ENCODE measurements around the gene SLC25A52. TPM values are rescaled to one million over a fixed set of nuclear protein-coding genes. Genes with fewer than 3 reads are reported as not detected.
"Not testable (repeated sequence)": the region's sequence is repeated elsewhere in the genome, so short reads cannot be mapped to it uniquely, and the experiment has no call there.

The SLC25A52 gene, protein sequence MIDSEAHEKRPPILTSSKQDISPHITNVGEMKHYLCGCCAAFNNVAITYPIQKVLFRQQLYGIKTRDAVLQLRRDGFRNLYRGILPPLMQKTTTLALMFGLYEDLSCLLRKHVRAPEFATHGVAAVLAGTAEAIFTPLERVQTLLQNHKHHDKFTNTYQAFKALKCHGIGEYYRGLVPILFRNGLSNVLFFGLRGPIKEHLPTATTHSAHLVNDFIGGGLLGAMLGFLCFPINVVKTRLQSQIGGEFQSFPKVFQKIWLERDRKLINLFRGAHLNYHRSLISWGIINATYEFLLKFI
- 0.79 TPM for polyA plus RNA-seq (2013, experiment 1 of 2; ENCODE audit: insufficient read length)
- 1.1 TPM for polyA plus RNA-seq (2013, experiment 2 of 2; ENCODE audit: insufficient read length)

- DNase-seq: no peak
These were observed at the start of gene SLC25A52 for GRCh38 chr18:31760695-31761094. Gene SLC25A52 (minus strand): TSS chr18:31760880. CDS start chr18:31760661, 219 bp downstream.

DNA sequence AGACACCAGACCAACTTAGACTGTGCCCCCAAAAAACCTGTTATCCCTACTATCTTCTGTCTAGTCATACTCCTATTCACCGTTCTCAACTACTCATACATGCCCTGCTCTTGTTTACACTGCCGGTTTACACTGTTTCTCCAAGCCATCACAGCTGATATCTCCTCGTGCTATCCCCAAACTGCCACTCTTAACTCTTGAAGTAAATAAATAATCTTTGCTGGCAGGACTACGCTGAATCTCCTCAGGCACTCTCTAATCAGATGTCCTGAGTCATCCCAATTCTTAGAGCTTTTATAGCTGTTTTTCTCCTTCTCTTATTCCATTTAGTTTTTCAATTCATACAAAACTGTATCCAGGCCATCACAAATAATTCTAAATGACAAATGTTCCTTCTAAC, 48.4 kb upstream of the SLC25A52 start:
- not testable (repeated sequence) for DNase-seq

DNA sequence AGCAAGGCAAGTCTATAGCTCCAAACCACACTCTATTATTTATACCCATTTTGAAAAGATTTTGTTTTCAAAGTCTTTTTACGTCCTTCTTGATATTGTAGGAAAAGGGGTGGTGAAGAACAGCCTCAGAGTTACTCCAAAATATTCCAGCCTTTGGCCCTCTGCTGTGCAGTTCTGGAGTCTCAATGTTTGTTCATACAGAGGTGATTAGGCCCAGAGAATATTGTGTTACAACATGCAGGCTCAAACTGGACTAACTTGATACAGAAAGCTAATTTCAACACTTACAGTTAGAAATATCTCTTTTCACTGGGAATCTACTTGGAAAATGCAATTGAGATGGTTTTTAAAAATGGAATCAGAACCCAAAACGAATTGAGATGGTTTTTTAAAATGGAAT, 40.4 kb upstream of the SLC25A52 start:
- DNase-seq: no peak

GRCh38 chr18:31799257-31799656, 38.6 kb upstream of the SLC25A52 start:
- not testable (repeated sequence) for DNase-seq

DNA sequence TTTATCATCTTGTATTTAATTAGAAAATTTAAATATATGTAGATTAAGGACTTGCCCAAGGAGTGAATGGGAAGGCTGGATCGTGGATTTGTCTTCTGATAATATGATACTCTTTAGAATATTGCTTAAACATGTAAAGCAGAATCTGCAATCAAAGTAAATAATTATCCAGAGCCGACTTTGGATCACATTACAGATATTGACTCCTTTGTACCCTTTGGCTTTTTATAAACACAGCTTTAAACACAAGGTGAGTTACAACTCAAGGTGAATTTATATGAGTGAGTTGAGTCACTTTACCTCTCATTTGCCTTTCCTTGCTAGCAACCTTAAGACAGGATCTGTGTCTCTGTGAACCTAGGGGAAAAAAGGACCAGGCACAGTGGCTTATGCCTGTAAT, 37.7 kb upstream of the SLC25A52 start:
- no peak for DNase-seq

GRCh38 chr18:31795747-31796146, 35.1 kb upstream of the SLC25A52 start:
- no peak for DNase-seq

- no peak for DNase-seq
These were observed 32.9 kb upstream of the SLC25A52 start for GRCh38 chr18:31793531-31793930.

GRCh38 chr18:31792580-31792911, 31.9 kb upstream of the SLC25A52 start:
- DNase-seq: no peak

DNA sequence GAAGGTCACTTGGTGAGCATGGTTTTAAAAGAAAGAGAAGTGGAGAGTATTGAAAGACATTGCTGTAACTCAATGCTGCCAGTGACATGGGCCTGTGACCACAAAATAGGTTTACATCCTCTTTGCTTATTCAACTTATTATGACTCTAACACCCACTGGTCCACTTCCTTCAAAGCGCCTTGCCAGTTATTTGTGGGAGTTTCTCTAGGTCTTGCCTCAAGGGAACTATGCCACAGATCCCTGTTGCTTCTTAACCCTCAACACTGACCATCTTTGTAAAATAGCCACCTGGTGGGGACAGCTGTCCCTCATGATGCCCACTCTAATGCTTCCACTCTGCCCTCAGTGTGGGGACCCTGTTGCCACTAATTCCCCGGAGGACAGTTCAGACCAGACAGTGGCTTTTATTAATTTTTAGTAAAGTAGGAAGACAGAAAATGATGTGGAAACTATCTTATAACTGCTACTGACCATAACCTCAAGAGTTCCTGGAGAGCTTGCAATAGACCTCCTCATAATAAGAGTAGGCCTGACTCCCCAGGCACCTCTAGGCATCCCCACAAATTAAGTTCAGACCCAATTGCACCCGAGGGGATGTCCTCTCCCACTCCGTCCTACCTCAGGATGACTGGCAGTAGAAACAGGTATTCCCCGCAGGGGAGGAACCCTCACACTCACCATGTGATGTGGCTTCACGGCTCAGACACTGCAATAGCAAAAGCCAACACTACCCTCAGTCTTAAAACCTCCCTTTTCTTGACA, 31.3 kb upstream of the SLC25A52 start:
- DNase-seq: no peak

DNA sequence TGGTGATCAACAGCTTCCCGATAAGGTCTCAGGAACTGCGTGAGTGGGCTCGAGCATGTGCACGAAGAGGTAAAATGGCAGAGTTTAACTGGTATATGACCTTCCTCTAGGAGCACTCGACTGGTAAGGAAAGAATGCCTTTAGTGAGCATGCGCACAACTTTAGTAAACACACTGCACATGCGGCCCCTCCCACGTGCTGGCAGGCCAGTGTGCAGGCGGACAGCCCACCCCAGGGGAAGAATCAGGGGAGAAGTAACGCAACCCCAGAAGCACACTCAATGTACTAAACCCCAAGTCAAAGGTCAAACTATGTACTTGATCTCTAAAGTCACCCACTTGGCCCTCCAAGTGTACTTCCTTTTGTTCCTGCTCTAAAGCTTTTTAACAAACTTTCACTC, 28.7 kb upstream of the SLC25A52 start:
- no peak for DNase-seq

GRCh38 chr18:31783059-31783458, 22.4 kb upstream of the SLC25A52 start:
- DNase-seq: no peak

DNA sequence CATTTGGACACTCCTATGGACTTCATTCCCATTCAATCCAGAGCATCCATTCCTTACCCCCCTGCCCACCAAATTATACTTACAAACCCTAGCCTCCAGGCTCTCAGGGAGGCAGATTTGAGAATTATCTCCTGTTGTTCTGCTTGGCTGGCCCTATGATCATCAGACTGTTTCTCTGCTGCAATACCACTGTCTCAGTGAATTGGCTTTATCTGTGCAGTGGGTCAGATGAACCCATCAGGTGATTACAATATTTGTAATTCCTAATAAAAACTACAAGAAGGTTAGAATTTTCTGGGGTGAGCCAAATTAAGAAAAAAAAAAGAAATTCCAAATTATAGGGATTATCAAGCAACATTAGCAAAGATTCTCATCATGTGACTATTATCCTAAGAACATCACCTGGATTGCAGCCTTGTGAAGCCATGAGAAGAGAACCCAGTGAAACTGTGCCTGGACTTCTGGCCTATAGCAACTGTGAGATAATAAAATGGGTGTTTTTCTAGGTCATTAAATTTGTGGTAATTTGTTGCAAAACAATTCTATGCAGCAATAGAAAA, 17.8 kb upstream of the SLC25A52 start:
- DNase-seq: no peak

- no peak for DNase-seq
These were observed 15.4 kb upstream of the SLC25A52 start for GRCh38 chr18:31776093-31776492.

DNA sequence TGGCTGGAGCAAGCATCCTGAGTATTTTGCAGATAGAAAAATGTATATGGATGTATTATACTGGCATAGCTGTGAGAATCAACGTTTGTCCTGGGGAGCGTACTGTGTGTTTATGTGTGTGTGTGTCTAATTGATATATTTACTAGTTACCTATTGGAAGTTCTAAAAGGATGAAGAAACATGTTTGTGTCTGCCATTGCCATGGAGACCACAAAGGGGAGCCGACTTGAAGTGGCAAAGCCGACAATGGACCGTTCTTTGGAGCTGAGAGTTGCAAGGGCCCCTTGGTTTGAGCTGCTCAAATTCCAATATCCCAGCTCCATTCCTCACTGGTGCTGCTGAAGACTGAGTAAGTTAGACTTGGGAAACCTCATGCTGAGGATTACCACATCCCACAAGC, 14.3 kb upstream of the SLC25A52 start:
- DNase-seq: no peak

DNA sequence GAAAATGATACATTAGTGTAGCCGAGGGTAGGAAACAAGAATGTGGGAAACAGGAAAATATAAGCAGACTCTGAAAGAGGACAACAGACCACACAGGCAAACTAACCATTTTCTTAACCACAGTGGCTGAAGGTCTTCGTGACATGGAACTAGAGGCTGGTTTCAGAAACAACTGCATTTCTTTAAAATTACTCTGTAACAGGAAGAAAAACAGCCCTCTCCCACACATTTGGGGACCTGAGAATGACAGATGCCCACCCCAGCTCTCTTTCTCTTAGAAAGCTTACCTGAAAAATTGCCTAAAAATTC, 13.8 kb upstream of the SLC25A52 start:
- no peak for DNase-seq

DNA sequence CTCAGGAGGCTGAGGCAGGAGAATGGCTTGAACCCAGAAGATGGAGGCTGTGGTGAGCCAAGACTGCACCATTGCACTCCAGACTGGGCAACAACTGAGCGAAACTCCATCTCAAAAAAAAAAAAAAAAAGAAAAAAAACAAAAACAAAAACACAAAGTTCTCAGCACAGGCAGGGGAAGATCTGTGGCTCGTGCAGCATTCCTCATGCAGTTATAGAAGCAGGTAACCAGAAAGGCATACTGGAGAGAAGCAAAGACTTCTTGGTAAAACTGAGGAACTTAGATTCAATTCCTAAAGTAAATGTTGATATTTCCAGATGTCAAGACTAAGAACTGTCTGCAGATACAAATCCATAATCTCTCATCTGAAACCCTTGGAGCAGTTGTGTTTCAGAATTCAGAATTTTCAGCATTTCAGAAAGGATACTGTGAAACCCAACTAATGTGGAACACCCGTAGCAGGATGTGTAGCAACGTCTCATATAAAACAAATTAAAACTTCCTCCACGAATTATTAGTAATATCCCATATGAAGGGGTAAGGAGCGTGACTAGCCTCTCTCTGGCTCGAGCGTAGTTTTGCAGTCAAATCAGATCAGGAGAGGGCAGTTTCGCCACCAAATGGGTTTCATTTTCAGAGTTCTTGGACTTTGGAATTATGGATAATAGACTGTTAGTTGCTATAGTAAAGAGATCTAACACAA, 13.2 kb upstream of the SLC25A52 start:
- no peak for DNase-seq

- DNase-seq: no peak
These were observed 12.0 kb upstream of the SLC25A52 start for GRCh38 chr18:31772699-31773098.

- no peak for DNase-seq
These were observed 10.4 kb downstream of the SLC25A52 start for GRCh38 chr18:31750273-31750672.

DNA sequence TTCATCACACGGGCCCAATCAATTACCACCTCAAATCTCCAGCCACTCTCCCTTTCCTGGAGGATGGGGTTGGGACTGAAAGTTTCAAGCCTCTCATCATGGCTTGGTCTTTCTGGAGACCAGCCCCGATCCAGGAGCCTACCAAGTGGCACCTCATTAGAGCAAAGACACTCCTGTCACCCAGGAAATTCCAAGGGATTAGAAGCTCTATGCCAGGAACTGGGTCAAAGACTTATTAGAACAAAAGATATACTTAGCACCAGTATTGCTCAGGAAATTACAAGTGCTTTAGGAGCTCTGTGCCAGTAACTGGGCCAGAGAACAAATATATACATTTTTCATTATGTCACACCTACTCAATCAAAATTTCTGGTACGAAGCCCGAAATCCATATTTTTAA, 14.3 kb downstream of the SLC25A52 start:
- DNase-seq: no peak

GRCh38 chr18:31744321-31745067, 16.2 kb downstream of the SLC25A52 start:
- DNase-seq: no peak

DNA sequence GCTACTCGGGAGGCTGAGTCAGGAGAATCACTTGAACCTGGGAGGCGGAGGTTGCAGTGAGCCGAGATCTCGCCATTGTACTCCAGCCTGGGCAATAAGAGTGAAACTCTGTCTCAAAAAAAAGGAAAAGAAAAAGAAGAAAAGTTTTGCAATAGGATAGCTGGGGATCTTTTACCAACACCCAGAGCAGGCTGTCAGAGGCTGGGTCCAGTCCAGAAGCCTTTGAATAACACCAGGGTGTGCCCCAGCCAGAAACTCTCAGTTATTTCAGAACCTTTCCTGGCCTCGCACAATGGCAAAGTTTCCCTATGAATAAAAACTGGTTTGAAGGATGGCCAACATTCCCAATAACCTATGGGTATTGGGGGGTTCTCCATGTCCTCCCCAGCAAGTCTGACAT, 17.1 kb downstream of the SLC25A52 start:
- not testable (repeated sequence) for DNase-seq

- peak; percentile 25 for DNase-seq
These were observed 19.5 kb downstream of the SLC25A52 start for GRCh38 chr18:31741097-31741735.

Measured in fibroblast of skin of scalp (primary cell).